Keratinocyte (primary cell): ENCODE measurements around the gene SLC1A4. TPM values are rescaled to one million over a fixed set of nuclear protein-coding genes. Genes with fewer than 3 reads are reported as not detected.

Experiments used
- DNase-seq: peaks from one replicate; pipeline ENCODE4 v3.0.0-alpha.2; 2011; ENCODE audit warnings: low read depth, missing footprints, low spot score
- FAIRE-seq: peaks from 2 replicates; lab custom pipeline; 2011; peaks lifted over from hg19 to GRCh38; lab: Jason Lieb, UNC
- H2AFZ ChIP-seq: 2 replicates; pipeline ENCODE4 v1.6.0; 2012; ENCODE audit warnings: low read length, control low read depth, inconsistent platforms; ENCODE audit not compliant: control insufficient read depth
- H3K27ac ChIP-seq: 2 replicates; pipeline ENCODE4 v1.5.1; 2011; ENCODE audit warnings: low read length; ENCODE audit not compliant: control insufficient read depth, insufficient read depth
- H3K27me3 ChIP-seq: 3 replicates; pipeline ENCODE4 v1.6.0; 2011; ENCODE audit warnings: low read length; ENCODE audit not compliant: control insufficient read depth, insufficient read depth; ENCODE audit errors: extremely low read depth
- H3K36me3 ChIP-seq, 2 experiments: 2 replicates in 1 of 2; 3 replicates in 1 of 2; pipeline ENCODE4 v1.5.1; 2011; ENCODE audit warnings: low read length in 2 of 2, mild to moderate bottlenecking in 1 of 2; ENCODE audit not compliant: control insufficient read depth in 2 of 2, insufficient read depth in 2 of 2; ENCODE audit errors: extremely low read depth in 1 of 2
- H3K4me1 ChIP-seq: 3 replicates; pipeline ENCODE4 v1.5.1; 2011; ENCODE audit warnings: low read length; ENCODE audit not compliant: control insufficient read depth, insufficient read depth; ENCODE audit errors: extremely low read depth
- H3K4me2 ChIP-seq: 3 replicates; pipeline ENCODE4 v1.6.0; 2011; ENCODE audit warnings: low read depth, low read length; ENCODE audit not compliant: control insufficient read depth, insufficient read depth; ENCODE audit errors: extremely low read depth
- H3K4me3 ChIP-seq, 3 experiments: fragments of 200-600 bp in 1 of 3; sonication (generic) in 1 of 3; 2 replicates in 2 of 3; 3 replicates in 1 of 3; pipeline ENCODE4 v1.5.1; 2011 to 2016; ENCODE audit warnings: low read length in 3 of 3, mild to moderate bottlenecking in 3 of 3, control low read depth in 2 of 3, inconsistent platforms in 1 of 3, low read depth in 1 of 3, mixed read lengths in 1 of 3, mixed run types in 1 of 3, moderate library complexity in 1 of 3; ENCODE audit not compliant: control insufficient read depth in 2 of 3, insufficient read depth in 2 of 3; ENCODE audit errors: extremely low read depth in 1 of 3
- H3K79me2 ChIP-seq: 2 replicates; pipeline ENCODE4 v1.6.0; 2012; ENCODE audit warnings: low read length; ENCODE audit not compliant: control insufficient read depth, insufficient read depth
- H3K9ac ChIP-seq: 3 replicates; pipeline ENCODE4 v1.6.0; 2011; ENCODE audit warnings: low read length; ENCODE audit not compliant: control insufficient read depth, insufficient read depth; ENCODE audit errors: extremely low read depth
- H3K9me1 ChIP-seq: 3 replicates; pipeline ENCODE4 v1.6.0; 2011; ENCODE audit warnings: low read length; ENCODE audit not compliant: control insufficient read depth, insufficient read depth; ENCODE audit errors: extremely low read depth
- H3K9me3 ChIP-seq: 2 replicates; pipeline ENCODE4 v1.5.1; 2012; ENCODE audit warnings: low read depth, low read length; ENCODE audit not compliant: control insufficient read depth
- H4K20me1 ChIP-seq: 3 replicates; pipeline ENCODE4 v1.6.0; 2011; ENCODE audit warnings: low read length; ENCODE audit not compliant: control insufficient read depth, insufficient read depth; ENCODE audit errors: extremely low read depth
- EZH2 ChIP-seq: IDR thresholded peaks from one replicate; pipeline ENCODE4 v1.6.1; 2012; ENCODE audit warnings: inconsistent platforms, mild to moderate bottlenecking, low read length, moderate library complexity
- dilution Hi-C: fragments of 300-500 bp; cut with MboI; formaldehyde crosslinking; loops from one replicate; pipeline ENCODE4 v1.7.0; 2020; ENCODE audit warnings: low sequenced_read_pairs; ENCODE audit not compliant: extremely low pct_ligation_motif_present
- polyA plus RNA-seq, 5 experiments: library from polyadenylated mRNA; depleted of rRNA in 3 of 5; stranded (reverse) in 3 of 5; stranded (forward) in 1 of 5; unstranded in 1 of 5; fragments of >200 nt; gene quantifications; 1 replicate in 1 of 5; 2 replicates in 3 of 5; 3 replicates in 1 of 5; pipeline versions ENCODE4 v1.2.1 to v1.2.3, GENCODE V29; 2011 to 2012; ENCODE audit warnings: missing spikeins in 2 of 5, low read depth in 1 of 5, low replicate concordance in 1 of 5
- TF ChIP-seq, protein P1 (sequence below), 3 experiments: IDR thresholded peaks in 1 of 3; conservative IDR thresholded peaks in 1 of 3; optimal IDR thresholded peaks in 1 of 3; 2 replicates in 2 of 3; 3 replicates in 1 of 3; pipeline versions ENCODE3 to v1.5.1; 2011; ENCODE audit warnings: low read length in 3 of 3, mild to moderate bottlenecking in 3 of 3, moderate library complexity in 2 of 3, control low read depth in 1 of 3, inconsistent platforms in 1 of 3; ENCODE audit not compliant: insufficient read depth in 2 of 3; ENCODE audit errors: extremely low read depth in 1 of 3

The SLC1A4 gene
- polyA plus RNA-seq, 1 donor (not counting 4 experiments of a cell fraction or from before 2014, with no cell fraction given) = 8.2 TPM

GRCh38 chr2:65067806-65068553, 78.8 kb downstream of the SLC1A4 start:
- peaks cover 7 to 12% of the 10 kb centered on the region in 2 experiments for H3K36me3 ChIP-seq
- FAIRE-seq (no peak), DNase-seq (no peak)
- no peak overlapping the region for H3K27ac ChIP-seq
- peaks cover 5% of the 10 kb centered on the region for H4K20me1 ChIP-seq
- no peak overlapping the region for H3K4me3 ChIP-seq
- H3K27me3 ChIP-seq = no peaks in the 10 kb centered on the region
- dilution Hi-C loops = no loop called here
- H3K9ac ChIP-seq = no peak overlapping the region
- TF ChIP-seq EZH2 = no peak
- TF ChIP-seq, protein P1, sequence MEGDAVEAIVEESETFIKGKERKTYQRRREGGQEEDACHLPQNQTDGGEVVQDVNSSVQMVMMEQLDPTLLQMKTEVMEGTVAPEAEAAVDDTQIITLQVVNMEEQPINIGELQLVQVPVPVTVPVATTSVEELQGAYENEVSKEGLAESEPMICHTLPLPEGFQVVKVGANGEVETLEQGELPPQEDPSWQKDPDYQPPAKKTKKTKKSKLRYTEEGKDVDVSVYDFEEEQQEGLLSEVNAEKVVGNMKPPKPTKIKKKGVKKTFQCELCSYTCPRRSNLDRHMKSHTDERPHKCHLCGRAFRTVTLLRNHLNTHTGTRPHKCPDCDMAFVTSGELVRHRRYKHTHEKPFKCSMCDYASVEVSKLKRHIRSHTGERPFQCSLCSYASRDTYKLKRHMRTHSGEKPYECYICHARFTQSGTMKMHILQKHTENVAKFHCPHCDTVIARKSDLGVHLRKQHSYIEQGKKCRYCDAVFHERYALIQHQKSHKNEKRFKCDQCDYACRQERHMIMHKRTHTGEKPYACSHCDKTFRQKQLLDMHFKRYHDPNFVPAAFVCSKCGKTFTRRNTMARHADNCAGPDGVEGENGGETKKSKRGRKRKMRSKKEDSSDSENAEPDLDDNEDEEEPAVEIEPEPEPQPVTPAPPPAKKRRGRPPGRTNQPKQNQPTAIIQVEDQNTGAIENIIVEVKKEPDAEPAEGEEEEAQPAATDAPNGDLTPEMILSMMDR (optimal IDR thresholded peaks at IDR 0.05 in 1 of 3, IDR thresholded peaks at IDR 0.05 in 1 of 3, conservative IDR thresholded peaks at IDR 0.05 in 1 of 3; ENCODE audit: extremely low read depth in 1 of 3, insufficient read depth in 2 of 3, low read length in 3 of 3) = no peak
- H3K79me2 ChIP-seq = no peaks in the 10 kb centered on the region
- H3K9me3 ChIP-seq = no peaks in the 10 kb centered on the region
- peaks cover 62% of the 10 kb centered on the region for H3K4me1 ChIP-seq
- H2AFZ ChIP-seq = no peak overlapping the region
- no peak overlapping the region for H3K4me2 ChIP-seq
- H3K9me1 ChIP-seq = peaks cover 5% of the 10 kb centered on the region

DNA sequence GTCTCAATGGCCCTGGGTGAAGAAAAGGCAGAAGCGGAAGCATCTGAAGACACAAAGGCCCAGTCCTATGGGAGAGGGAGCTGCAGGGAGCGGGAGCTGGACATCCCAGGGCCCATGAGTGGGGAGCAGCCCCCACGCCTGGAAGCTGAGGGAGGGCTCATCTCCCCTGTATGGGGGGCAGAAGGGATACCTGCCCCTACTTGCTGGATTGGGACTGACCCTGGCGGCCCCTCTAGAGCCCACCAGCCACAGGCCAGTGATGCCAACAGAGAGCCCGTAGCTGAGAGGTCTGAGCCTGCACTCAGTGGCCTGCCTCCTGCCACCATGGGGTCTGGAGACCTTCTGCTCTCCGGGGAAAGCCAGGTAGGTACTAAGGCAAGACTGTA, 80.2 kb downstream of the SLC1A4 start:
- dilution Hi-C loops = no loop called here
- peaks cover 5% of the 10 kb centered on the region for H3K9me1 ChIP-seq
- TF ChIP-seq, protein P1 (optimal IDR thresholded peaks at IDR 0.05 in 1 of 3, IDR thresholded peaks at IDR 0.05 in 1 of 3, conservative IDR thresholded peaks at IDR 0.05 in 1 of 3; ENCODE audit: extremely low read depth in 1 of 3, insufficient read depth in 2 of 3, low read length in 3 of 3) = no peak
- no peak for TF ChIP-seq EZH2
- no peaks in the 10 kb centered on the region for H3K79me2 ChIP-seq
- FAIRE-seq (no peak), DNase-seq (no peak)
- peaks cover 58% of the 10 kb centered on the region for H3K4me1 ChIP-seq
- peaks cover 7 to 12% of the 10 kb centered on the region in 2 experiments for H3K36me3 ChIP-seq
- no peak overlapping the region for H3K4me2 ChIP-seq
- H4K20me1 ChIP-seq = peaks cover 5% of the 10 kb centered on the region
- no peak overlapping the region for H3K27ac ChIP-seq
- H2AFZ ChIP-seq = no peak overlapping the region
- H3K27me3 ChIP-seq = no peaks in the 10 kb centered on the region
- no peak overlapping the region for H3K9ac ChIP-seq
- H3K9me3 ChIP-seq = no peaks in the 10 kb centered on the region
- no peak overlapping the region for H3K4me3 ChIP-seq
